Lower lobe of right lung (tissue), 2 donors: ENCODE measurements around the gene SYT14. TPM values are rescaled to one million over a fixed set of nuclear protein-coding genes. Genes with fewer than 3 reads are reported as not detected.
"Not testable (repeated sequence)": the region's sequence is repeated elsewhere in the genome, so short reads cannot be mapped to it uniquely, and the experiment has no call there.

ENCODE experiments used
- ATAC-seq, 2 donors: fragments of 200-7000 bp; cut with Tn5 transposase; one replicate each; pipeline ENCODE4 v1.9.1; 2020 to 2022; ENCODE audit warnings: mild to moderate bottlenecking in 2 of 2, moderate library complexity in 2 of 2
- DNase-seq: peaks from one replicate; pipeline ENCODE4 v3.0.0-alpha.2; 2020
- H3K27ac ChIP-seq: fragments of 200-600 bp; one replicate; pipeline ENCODE4 v1.8.0; 2022
- H3K27me3 ChIP-seq: fragments of 200-600 bp; one replicate; pipeline ENCODE4 v1.8.0; 2022; ENCODE audit warnings: low read depth
- H3K36me3 ChIP-seq: fragments of 200-600 bp; one replicate; pipeline ENCODE4 v1.8.0; 2022; ENCODE audit warnings: mild to moderate bottlenecking
- H3K4me1 ChIP-seq: fragments of 200-600 bp; one replicate; pipeline ENCODE4 v1.8.0; 2022
- H3K4me3 ChIP-seq: fragments of 200-600 bp; one replicate; pipeline ENCODE4 v1.8.0; 2022; ENCODE audit warnings: mild to moderate bottlenecking
- H3K9me3 ChIP-seq: fragments of 200-600 bp; one replicate; pipeline ENCODE4 v1.8.0; 2022
- intact Hi-C: fragments of 100-400 bp; cut with DNase I; formaldehyde crosslinking; loops from one replicate; pipeline ENCODE4 v1.11.0; 2022
- total RNA-seq: library from RNA; stranded (reverse); fragmentation: NEBNext Ultra II Directional; extraction: Animal tissue kit (Norgen Biotek cat#: 25700); gene quantifications from one replicate; pipeline ENCODE4 v1.2.1, GENCODE V29; 2021
- TF ChIP-seq, protein P1 (sequence below): fragments of 200-600 bp; IDR thresholded peaks from one replicate; pipeline ENCODE4 v1.8.0; 2022; ENCODE audit warnings: antibody characterized with exemption, mild to moderate bottlenecking
- donor health status: DM: no; HTN: yes; CAD: no; lungs with severe emphysema.

The SYT14 gene
- total RNA-seq, 1 donor from 2014 or later, result not detected

DNA sequence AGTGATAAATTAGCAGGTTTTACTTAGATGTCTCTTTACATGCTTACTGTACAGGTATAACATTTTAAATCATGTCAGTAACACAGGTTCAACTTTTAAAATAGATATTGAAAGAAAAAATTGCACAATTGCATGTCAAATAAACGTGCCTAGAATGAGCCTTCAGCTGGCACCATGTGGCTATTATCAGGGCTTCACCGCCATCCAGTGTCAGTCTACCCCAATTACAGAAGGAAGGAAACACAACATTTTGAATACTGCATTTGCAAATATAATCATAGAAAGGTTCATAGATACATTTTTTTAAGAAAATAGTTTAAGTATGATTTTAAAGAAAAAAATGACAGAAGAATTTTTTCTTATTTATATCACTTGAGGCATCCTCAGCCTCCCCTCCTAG, 247.0 kb downstream of the SYT14 start:
- Histone ChIP-seq H3K36me3 (no peaks in the 10 kb centered on the region), H3K27ac (no peak overlapping the region), H3K27me3 (no peaks in the 10 kb centered on the region), H3K4me3 (no peak overlapping the region), H3K9me3 (no peaks in the 10 kb centered on the region), H3K4me1 (no peaks in the 10 kb centered on the region)
- ATAC-seq, result no peak
- DNase-seq, result no peak
- TF ChIP-seq, protein P1, sequence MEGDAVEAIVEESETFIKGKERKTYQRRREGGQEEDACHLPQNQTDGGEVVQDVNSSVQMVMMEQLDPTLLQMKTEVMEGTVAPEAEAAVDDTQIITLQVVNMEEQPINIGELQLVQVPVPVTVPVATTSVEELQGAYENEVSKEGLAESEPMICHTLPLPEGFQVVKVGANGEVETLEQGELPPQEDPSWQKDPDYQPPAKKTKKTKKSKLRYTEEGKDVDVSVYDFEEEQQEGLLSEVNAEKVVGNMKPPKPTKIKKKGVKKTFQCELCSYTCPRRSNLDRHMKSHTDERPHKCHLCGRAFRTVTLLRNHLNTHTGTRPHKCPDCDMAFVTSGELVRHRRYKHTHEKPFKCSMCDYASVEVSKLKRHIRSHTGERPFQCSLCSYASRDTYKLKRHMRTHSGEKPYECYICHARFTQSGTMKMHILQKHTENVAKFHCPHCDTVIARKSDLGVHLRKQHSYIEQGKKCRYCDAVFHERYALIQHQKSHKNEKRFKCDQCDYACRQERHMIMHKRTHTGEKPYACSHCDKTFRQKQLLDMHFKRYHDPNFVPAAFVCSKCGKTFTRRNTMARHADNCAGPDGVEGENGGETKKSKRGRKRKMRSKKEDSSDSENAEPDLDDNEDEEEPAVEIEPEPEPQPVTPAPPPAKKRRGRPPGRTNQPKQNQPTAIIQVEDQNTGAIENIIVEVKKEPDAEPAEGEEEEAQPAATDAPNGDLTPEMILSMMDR, result no peak
- intact Hi-C loops, result no loop called here

DNA sequence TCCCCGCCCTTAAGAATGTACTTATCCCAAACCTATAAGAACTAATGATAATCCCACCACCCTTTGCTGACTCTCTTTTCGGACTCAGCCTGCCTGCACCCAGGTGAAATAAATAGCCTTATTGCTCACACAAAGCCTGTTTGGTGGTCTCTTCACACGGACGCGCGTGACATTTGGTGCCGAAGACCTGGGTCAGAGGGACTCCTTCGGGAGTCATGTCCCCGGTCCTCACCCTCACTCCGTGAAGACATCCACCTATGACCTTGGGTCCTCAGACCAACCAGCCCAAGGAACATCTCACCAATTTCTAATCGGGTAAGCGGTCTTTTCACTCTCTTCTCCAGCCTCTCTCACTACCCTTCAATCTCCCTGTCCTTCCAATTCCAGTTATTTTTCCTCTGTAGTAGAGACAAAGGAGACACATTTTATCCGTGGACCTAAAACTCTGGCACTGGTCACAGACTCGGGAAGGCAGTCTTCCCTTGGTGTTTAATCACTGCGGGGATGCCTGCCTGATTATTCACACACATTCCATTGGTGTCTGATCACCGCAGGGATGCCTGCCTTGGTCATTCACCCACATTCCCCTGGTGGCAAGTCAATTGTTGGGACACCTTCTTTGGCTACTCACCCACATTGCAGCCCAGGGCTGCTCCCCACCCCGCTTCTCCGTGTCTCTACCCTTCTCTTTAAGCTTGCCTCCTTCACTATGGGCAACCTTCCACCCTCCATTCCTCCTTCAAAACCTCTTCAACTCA, 250.0 kb downstream of the SYT14 start:
- H3K4me3 ChIP-seq, H3K27me3 ChIP-seq, DNase-seq, intact Hi-C loops, H3K36me3 ChIP-seq, ATAC-seq, H3K27ac ChIP-seq, H3K9me3 ChIP-seq, H3K4me1 ChIP-seq: not testable (repeated sequence)

DNA sequence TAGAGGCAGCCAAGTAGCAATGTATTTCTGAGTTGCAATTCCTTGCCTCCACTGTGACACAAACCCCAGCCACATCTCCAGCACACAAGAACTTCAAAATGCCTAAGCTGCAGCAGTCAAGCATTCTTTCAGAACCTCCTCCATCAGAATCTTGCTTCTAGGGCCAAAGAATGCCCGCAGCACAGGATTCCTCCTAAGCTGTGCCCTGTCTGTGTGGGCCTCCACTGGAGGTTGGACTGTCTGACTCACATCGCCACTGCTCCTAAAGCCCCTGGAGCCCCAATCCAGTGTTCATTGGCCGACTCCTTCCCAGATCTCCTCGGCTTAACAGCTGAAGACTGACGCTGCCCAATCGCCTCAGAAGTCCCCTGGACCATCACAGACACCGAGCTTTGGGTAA, 251.4 kb downstream of the SYT14 start:
- Histone ChIP-seq H3K4me3 (no peak overlapping the region), H3K36me3 (no peaks in the 10 kb centered on the region), H3K4me1 (no peaks in the 10 kb centered on the region), H3K27ac (no peak overlapping the region), H3K27me3 (no peaks in the 10 kb centered on the region), H3K9me3 (no peaks in the 10 kb centered on the region)
- DNase-seq (no peak), ATAC-seq (no peak)
- intact Hi-C loops, result no loop called here
- TF ChIP-seq, protein P1, result no peak

DNA sequence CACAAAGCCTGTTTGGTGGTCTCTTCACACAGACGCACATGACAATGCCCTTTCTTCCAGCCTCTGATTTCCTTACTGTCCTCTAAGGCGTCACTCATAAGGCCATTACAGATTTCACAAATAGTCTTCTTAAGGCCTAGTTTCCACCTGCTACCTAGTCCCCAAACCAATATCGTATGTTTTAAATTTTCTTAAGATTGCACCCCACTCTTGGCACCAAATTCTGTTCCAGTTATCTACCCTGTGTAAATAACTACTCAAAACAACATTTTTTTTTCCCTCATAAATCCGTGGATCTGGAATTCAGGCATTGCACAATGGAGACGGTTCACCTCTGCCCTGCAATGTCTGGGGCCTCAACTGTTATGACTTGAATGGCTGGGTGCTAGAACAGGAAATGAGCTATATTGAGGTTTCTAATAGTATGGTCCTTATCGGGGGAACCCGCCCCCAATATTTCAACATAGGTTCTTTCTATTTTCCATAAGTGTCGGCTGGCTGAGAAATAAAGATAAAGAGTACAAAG, 257.7 kb downstream of the SYT14 start:
- ATAC-seq, result no peak
- no peaks in the 10 kb centered on the region for H3K4me1 ChIP-seq
- H3K27ac ChIP-seq, result no peak overlapping the region
- H3K36me3 ChIP-seq, result no peaks in the 10 kb centered on the region
- no peak for DNase-seq
- TF ChIP-seq, protein P1, result no peak
- no peak overlapping the region for H3K4me3 ChIP-seq
- intact Hi-C loops, result no loop called here
- H3K9me3 ChIP-seq, result peaks cover 6% of the 10 kb centered on the region
- H3K27me3 ChIP-seq, result no peaks in the 10 kb centered on the region

DNA sequence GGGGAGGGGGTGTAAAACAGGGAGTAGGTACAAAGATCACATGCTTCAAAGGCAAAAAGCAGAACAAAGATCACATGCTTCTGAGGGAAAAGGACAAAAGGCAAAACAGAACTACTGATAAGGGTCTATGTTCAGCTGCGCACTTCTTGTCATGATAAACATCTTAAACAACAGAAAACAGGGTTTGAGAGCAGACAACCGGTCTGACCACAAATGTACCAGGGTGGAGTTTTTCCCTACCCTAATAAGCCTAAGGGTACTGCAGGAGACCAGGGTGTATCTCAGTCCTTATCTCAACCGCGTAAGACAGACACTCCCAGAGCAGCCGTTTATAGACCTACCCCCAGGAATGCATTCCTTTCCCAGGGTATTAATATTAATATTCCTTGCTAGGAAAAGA, 258.2 kb downstream of the SYT14 start:
- ATAC-seq, intact Hi-C loops, H3K27ac ChIP-seq: not testable (repeated sequence)

DNA sequence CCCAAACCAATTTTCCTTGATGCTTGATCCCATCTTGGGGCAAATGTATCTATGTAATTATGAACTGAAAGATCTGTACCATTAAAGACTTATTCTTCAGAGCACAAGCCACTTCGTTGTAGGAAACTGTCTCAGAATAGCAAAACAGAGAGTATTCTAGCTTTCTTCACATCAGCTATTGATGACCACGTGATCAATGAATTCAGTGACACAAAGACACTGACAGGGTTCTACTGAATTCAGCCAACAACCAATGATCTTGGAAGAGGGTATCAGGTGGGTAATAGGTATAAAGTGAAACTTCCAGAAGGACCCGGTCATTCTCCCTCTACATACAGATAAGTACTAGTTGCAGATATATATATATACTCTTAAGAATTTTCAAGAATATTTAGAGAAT, 260.8 kb downstream of the SYT14 start:
- TF ChIP-seq, protein P1, result no peak
- Histone ChIP-seq H3K27ac (no peak overlapping the region), H3K9me3 (peaks cover 6% of the 10 kb centered on the region), H3K4me1 (no peaks in the 10 kb centered on the region), H3K4me3 (no peak overlapping the region), H3K27me3 (no peaks in the 10 kb centered on the region), H3K36me3 (no peaks in the 10 kb centered on the region)
- intact Hi-C loops, result no loop called here
- DNase-seq (no peak), ATAC-seq (no peak)

More for the DNA sequence above, 258.2 kb downstream of the SYT14 start:
- DNase-seq, H3K4me3 ChIP-seq, H3K27me3 ChIP-seq, H3K9me3 ChIP-seq, H3K4me1 ChIP-seq, H3K36me3 ChIP-seq: not testable (repeated sequence)
